ENCODE measurements around the gene TAOK1.

GRCh38 chr17:29401258-29401657 lies 11.1 kb downstream of the TAOK1 start:
- TF ChIP-seq CTCF (IDR thresholded peaks at IDR 0.05; ENCODE audit: poor library complexity) (no peak), EZH2phosphoT487 (IDR thresholded peaks at IDR 0.05; ENCODE audit: low read depth, severe bottlenecking, unreplicated experiment) (no peak), EZH2 (IDR thresholded peaks at IDR 0.05; ENCODE audit: borderline replicate concordance) (no peak)

All from hepatocyte (in vitro differentiated cells).